ENCODE results near the gene SMDT1.
"Not testable (repeated sequence)": the region's sequence is repeated elsewhere in the genome, so short reads cannot be mapped to it uniquely, and the experiment has no call there.

SMDT1 gene

DNA sequence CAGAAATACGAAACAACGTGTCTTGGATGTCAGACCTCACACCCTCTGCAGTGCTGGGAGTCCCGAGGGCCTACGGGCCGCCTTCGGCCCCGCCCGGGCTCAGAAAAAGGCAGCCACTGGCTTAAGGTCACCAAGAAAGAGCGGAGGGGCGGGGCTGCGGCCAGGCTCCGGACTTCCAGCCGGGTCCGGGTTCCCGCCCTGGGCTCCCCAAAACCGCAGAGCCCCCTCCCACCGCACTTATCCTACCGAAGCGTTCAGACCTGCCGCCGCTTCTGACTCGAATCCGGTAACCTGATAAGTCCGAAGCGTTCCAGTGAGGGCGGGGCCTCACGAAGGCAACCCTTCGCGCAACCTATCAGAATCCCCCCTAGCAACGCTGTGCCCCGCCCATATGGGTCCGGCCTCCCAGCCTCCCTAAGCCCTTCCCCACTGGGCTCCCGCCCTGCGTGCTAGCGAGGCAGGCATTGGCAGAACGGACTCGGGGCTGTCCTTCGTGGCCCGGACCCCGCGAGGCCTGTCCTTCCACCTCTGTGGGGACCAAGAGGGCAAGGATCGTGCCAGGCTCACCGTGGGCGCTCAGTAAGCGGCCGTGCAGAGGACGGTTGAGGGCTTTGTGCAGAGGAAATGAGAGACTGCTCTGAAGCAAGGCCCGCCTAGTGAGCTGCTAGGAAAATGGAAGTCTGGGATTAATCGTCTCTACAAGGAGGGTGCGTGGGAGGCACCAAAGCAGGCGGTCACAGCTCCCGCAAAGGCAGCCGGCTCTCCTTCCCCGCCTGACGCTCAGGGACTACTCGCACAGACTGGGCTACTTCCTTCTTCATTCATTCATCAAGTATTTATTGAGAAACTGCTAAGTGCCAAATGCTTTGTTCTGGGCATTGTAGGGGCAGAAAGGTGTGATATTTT is 8.7 kb upstream of the SMDT1 start, which contains the start of gene NAGA:
NAGA (minus strand) TSS at position 296 of the 906 bp plus-strand sequence. CDS start 515 bp downstream, outside the sequence.
- peak; percentile 67 to 85 for DNase-seq (ENCODE audit: low read depth in 2 of 2)

DNA sequence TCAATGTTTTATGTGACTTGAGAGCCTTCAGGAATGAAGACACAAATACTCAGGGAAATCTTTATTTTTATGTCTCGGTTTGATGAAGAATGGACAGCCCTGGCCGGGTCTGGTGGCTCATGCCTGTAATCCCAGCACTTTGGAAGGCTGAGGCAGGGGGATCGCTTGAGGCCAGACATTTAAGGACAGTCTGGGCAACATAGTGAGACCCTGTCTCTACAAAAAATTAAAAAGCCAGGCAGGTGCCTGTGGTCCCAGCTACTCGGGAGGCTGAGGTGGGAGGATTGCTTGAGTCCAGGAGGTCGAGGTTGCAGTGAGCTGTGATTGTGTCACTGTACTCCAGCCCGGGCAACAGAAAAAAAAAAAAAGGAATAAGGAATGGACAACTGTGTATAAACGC is 8.0 kb upstream of the SMDT1 start:
- DNase-seq (ENCODE audit: low read depth in 2 of 2), result not testable (repeated sequence)

DNA sequence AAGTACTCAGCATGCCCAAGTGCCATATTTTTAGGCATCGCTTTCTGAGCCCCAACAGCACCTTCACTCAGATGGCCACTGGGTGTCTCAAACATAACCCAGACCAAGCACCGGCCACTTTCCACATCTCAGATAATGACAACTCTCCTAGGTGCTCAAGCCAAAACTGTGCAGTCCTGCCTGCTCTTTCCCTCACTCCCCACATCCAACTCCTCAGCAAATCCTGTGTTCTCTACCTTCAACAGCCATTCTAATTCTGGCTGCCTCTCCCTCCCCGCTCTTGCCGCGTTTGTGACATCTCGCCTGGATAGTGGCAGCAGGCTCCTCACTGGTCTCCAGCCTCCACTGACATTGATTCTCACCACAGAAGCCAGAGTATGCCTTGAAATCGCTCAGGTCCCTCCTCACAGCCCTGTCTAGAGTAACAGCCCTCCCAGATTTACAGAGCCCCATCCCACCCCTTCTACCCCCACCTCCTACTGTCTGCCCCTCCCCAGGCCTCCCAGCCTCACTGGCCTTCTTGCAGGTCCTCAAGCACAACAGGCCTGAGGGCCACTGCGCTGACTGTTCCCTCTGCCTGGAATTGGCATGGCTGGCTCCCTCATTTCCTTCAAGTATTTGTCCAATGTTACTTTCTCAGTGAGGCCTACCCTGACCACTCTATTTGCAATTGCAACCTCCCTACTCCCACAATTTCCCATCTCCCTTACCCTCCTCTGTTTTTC is 6.7 kb upstream of the SMDT1 start:
- no peak for DNase-seq (ENCODE audit: low read depth in 2 of 2)

DNA sequence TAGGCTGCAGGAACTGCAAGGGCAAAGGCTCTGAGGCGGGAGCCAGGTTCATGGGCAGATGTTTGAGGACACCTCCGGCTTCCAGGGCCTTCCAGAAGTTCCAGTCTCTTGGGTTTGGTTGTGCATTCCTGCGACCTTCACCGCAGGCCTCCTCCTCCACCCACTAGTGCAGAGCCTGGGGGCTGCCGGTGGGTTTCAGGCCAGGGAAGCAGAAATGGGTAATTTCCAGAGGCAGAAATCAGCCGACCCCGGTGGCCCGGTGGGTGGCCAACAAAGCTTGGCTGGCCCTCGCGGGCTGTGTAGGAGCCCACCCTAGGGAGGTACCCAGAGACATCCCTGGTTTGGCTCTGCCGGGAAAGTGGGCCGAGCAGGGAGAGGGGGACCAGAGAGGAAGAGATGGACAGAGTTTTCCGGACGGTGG is 5.9 kb upstream of the SMDT1 start:
- DNase-seq (ENCODE audit: low read depth in 2 of 2), result no peak

DNA sequence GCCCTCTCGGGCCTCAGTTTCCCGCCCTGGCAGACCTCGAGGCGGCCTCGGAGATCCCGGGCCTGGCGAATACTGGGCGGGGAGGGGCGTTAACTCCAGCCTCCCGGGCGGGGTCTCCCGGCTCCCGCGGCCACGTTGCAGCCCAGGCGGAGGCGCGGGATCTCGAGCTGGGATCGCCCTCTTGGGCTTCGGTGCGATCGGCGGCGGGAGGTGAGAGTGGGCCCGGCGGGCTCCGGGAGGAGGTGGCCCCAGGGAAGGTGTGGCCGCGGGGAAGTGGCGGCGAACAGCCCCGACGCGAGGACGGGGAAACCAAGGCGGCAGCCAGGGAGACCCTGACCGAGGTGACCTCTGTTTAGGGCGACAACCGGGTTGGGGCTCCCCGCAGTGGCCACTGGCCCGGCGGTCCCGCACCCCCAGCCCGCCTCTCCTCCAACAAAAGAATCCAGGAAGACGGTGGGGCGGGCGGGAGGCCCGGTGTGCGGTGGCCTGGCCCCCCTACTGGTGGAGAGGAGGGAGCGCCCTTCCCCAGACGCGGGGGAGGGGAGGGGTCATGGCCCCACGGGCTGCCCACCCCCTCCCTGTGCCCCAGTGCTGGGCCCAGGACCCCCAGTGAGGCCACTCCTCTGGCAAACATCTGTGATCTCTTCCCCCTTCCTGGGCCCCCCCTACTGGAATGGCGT is 5.2 kb upstream of the SMDT1 start, which contains the start of gene PHETA2:
PHETA2 (plus strand) TSS at position 117 of the 680 bp plus-strand sequence. CDS start 3,046 bp downstream, outside the sequence.
- no peak for DNase-seq (ENCODE audit: low read depth in 2 of 2)

DNA sequence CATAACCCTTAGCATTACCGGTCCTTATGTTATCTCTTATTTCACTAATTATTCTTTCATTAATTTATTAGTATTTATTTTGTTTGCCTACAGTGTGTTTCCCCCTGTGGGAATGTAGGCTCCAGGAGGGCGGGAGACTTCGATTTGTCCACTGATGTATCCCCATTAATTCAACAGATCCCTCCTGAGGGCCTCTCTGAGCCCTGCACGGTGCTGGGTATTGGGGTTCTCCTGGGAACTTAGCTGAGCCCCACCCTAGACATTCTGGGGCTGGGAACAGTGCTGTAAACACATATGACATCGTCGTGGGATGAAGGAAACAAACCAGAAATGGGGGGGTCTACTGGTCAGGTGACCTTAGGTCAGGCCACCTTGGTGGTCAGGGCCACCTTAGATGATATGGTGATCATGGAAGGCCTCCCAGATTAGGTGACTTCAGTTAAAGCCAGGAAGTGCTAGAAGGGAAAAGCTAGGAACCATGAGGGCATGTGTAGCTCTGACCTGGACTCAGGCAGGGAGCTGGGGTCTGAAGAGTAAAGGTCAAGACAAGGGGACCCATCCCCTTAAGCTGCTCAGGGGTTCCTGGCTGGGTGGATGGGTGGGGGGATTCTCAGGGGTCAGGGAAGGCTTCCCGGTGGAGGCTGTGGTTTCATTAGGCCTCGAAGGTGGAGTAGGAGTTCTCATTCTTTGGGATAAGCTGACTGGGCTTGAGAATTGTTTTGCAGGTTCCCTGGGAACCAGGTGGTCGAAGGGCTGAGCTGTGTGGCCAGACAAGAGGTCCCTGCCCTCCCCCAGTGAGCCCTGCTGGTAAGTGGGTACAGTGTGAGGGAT is 4.4 kb upstream of the SMDT1 start:
- DNase-seq (ENCODE audit: low read depth in 2 of 2), result no peak

DNA sequence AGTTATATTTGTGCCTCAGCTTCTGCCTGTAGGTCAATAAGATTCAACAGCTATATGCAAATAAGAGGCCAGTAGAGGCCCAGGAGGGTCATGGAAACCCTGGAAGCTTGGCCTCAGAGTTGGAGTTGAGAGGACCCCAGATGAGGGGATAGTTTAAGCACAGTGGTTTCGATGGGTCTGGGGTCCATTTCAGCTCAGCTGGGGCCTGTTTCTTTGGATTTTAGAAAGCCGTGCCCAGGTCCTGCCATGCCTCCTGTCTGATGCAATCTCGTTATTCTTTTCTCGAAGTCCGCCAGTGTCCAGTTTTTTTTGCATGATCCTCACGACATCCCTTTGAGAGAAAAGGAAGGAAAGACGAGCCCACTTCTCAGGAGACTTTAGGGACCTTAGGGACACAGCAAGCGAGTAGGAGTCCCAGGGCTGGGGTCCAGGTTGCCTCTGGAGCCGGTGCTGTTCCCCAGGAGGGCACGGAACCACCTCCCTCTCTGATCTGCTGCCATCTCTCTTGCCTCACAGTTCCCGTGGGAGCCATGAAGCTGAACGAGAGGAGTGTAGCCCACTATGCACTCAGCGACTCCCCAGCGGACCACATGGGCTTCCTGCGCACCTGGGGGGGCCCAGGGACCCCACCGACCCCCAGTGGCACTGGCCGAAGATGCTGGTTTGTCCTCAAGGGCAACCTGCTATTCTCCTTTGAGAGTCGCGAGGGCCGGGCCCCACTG is 2.6 kb upstream of the SMDT1 start:
- no peak for DNase-seq (ENCODE audit: low read depth in 2 of 2)

DNA sequence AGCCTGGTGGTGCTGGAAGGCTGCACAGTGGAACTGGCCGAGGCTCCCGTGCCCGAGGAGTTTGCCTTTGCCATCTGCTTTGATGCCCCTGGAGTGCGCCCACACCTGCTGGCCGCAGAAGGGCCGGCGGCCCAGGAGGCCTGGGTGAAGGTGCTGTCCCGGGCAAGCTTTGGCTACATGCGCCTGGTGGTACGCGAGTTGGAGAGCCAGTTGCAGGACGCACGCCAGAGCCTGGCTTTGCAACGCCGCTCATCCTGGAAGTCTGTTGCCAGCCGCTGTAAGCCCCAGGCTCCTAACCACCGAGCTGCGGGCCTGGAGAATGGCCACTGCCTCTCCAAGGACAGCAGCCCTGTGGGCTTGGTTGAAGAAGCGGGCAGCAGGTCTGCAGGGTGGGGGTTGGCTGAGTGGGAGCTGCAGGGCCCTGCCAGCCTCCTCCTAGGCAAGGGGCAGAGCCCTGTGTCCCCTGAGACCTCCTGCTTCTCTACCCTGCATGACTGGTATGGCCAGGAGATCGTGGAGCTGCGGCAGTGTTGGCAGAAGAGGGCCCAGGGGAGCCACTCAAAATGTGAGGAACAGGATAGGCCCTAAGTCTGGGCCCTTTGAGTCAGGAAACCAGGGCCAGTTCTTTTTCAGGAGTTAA is 1.9 kb upstream of the SMDT1 start:
- DNase-seq (ENCODE audit: low read depth in 2 of 2), result no peak

DNA sequence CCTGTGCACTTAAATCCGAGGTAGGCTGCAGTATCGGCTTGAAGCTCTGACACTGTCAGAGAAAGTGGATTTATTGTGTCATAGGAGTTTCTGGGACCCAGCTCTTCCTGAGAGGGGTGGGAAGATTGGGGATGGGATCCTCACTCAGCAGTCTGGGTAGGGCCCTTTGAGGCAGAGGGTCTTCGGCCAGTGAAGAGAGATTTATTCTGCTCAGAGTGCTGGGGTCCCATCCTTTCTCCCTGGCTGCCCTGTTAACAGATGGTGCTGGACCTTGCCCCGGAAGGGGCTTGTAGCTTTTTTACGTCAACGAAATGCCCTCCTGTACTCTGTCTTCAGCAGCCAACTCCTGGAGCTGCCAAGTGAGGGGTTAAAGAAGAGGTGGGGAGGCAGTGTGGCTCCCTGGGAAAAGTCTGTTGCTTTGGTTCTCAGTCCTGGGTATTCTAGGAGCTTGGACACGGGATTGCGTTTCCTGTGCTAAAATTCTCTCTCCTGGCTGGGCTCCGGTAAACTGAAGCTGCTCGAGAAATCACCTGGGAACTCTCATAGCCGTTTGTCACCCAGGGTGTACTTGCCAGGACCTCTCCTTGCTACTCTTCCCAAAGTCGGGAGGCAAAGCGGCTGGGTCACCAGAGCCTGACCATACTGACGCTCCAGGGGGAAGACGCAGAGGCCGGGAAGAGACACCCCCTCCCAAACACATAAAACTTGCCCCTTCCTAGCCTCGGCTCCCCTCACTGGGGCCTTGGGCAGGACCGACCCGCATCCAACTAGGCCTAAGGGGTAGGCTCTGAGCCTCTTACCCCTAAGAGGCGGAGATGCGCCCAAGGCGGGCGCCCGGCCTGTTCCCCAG is 806 bp upstream of the SMDT1 start:
- no peak for DNase-seq (ENCODE audit: low read depth in 2 of 2)

DNA sequence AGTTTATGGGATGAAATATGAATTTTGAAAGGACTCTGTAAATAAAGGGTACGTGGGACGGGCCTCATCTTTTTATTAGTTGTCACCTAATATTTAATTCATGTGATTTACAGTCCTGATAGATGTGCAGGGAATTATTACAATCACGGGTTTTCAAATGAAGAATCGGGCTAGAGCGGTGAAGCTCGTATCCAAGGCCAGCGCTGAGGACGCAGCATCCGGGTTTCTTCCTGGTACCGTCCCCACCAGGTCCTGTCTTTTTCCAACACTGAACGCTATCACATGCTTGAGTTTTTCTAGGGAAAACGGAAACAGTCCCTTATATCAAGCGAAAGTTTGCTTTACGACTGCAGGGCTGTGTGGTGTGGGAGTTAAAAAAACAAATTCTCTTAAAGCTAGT is 787 bp downstream of the SMDT1 start:
- no peak for DNase-seq (ENCODE audit: low read depth in 2 of 2)

DNA sequence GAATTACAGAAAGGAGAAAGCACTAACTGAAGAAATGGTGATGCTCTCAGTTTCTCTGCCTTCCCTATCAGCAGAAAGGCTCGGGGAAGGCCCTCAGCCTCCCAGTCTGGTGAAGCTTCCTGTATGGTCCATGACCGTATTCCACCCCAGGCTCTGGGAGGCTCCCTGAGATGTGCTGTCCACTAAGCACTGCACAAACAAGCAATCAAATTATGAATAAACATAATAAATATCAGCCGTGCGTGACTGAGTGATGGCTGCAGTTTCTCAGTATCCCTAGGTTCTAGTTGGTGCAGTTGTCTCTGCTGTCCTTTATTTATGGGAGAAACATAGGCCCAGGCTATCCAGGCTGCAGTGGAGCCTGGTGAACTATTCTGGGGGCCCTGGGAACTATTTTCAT is 3.6 kb downstream of the SMDT1 start:
- no peak for DNase-seq (ENCODE audit: low read depth in 2 of 2)

DNA sequence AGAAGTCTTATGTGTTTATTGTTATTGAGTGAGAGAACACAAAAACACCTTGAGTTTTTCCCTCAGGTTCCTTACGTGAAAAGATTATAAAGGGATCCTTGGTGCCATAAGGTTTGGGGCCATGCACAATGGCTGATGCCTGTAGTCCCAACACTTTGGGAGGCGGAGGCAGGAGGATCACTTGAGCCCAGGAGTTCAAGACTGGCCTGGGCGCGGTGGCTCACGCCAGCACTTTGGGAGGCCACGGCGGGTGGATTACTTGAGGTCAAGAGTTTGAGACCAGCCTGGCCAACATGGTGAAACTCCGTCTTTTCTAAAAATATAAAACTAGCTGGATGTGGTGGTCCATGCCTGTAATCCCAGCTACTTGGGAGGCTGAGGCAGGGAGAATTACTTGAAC is 5.4 kb downstream of the SMDT1 start:
- no peak for DNase-seq (ENCODE audit: low read depth in 2 of 2)

DNA sequence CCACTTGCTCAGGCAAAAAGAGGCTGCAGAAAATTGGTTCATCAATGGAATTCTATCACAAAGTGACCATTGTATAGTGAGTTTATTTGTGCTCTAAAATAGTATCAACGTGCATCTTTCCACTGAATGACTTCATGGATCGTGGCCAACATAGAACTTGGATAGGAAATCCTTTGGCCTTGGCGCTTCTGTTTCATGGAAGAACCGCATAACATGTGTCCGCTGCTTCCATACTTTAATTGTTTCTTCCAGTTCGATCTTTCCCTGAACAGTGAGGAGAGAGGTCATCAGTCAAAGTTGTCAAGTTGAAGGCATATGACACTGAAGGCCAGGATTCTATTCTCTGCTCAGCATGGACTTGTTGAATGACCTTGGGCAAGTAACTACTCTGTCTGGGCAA is 6.6 kb downstream of the SMDT1 start:
- no peak for DNase-seq (ENCODE audit: low read depth in 2 of 2)

DNA sequence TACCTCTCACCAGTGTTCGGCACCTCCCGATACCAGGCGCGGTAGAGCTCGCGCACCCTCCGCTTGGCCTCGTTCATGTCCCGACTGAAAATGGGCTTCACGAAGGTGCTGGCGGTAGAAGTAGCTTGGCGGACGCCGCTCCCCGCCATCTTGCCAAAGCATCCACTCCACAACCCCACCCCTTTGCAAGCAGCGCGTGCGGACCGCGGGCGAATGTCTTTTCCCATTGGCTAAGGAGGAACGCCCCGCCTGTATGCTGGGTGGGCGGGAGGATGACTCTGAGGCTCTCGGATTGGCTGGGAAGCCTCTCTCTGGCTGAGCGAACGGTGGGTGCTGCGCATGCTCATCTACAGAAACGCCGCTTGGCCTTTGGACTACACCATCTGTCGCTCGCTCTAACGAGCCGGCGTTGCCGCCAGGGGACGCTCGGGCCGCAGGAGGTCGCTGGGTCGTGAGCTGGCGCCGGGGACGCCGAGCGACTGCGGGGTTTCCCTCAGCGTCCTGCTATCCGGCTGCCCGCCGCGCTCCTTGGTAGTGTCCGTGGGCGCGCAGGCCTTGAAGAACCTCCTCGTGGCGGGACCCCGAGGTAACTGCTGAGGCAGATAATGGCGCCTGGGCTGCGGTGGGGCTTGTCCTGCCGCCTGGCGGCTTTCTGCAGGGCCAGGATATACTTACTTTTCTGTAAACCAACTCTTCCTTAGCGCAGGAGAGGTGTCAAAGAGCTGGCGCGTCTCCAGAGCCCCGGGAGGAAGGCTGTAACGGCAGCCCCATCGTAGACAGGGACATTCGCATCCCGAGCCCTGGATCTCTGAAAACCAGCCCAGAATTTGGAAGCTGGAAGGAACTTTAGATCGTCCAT is 11.3 kb downstream of the SMDT1 start, which contains the start of gene NDUFA6:
NDUFA6 (minus strand) TSS at position 177 of the 859 bp plus-strand sequence; CDS start at position 149, 28 bp downstream.
- peak; percentile 97 to 99 for DNase-seq (ENCODE audit: low read depth in 2 of 2)

DNA sequence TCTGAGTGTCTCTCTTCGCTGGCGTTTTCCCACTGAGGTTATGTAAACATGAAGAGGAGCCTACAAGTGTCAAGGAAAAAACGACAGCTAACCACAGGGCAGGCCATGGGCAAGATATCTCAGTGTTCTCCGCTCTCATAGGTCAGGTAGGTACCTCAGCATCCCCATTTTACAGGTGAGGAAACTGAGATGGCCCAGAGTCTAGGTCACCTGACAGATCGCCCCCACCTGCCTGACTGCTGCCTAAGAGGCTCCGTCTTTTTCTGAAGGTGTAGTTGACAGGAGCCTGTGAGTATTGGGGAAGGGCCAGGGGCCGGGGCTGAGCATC is 11.9 kb downstream of the SMDT1 start:
- no peak for DNase-seq (ENCODE audit: low read depth in 2 of 2)

DNA sequence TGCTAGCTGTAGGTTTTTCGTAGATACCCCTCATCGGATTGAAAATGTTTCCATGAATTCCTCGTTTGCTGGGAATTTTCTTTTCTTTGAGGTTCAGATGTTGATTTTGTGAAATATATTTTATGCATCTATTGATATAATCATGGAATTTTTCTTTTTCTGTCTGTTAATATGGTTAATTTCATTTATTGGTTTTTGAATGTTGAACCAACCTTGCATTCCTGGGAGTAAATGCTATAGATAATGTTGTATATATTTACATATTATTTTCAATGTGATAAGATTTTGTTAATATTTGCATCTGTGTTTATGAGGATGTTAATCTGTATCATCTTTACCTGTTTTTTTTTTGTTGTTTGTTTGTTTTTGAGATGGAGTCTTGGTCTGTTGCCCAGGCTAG is 21.7 kb downstream of the SMDT1 start:
- DNase-seq (ENCODE audit: low read depth in 2 of 2), result no peak

DNA sequence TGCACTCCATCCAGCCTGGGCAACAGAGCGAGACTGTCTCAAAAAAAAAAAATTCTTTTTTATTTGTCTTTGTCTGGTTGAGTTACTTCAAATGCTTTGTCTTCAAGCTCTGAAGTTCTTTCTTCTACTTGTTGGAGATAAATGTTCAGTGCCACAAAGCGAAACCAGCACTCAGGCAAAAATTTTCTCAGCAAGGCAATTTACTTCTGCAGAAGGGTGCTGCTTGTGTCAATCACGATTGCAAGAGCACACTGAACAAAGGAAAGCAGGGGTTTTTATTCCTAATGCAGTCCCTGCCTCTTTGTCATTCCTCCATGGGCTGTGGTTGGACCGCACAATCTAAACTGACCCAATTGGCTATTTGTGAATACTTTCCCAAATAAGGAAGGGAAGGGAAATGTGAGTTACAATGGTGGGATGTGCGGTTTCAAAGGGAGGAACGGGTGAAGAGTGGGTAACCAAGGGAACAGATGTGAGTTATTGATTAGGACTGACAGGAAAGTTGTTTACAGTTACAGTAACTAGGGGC is 24.9 kb downstream of the SMDT1 start:
- DNase-seq (ENCODE audit: low read depth in 2 of 2), result not testable (repeated sequence)

DNA sequence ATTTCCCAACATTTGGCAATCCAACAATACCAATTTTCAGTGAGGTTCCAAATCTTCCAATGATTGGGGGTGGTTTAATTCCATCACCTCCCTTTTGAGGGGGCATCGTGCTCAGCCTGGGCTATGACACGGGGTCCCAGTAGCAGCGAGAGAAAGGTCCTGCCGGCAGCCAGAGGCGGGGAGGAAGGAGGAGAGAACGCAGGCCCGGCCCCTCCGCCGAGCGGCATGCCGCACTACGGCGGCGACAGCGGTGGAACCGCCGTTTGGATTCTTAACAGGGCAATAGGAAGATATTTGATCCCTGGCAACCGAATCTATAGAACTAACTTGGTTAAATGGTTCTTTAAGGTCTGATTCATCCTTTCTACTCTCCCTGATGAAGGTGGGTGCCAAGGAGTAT is 29.3 kb downstream of the SMDT1 start:
- DNase-seq (ENCODE audit: low read depth in 2 of 2), result no peak
